ENCODE data around the gene MRPL54. TPM values are rescaled to one million over a fixed set of nuclear protein-coding genes. Genes with fewer than 3 reads are reported as not detected.

The MRPL54 gene
- total RNA-seq: 61.7 and 89.7 TPM in 2 replicates

DNA sequence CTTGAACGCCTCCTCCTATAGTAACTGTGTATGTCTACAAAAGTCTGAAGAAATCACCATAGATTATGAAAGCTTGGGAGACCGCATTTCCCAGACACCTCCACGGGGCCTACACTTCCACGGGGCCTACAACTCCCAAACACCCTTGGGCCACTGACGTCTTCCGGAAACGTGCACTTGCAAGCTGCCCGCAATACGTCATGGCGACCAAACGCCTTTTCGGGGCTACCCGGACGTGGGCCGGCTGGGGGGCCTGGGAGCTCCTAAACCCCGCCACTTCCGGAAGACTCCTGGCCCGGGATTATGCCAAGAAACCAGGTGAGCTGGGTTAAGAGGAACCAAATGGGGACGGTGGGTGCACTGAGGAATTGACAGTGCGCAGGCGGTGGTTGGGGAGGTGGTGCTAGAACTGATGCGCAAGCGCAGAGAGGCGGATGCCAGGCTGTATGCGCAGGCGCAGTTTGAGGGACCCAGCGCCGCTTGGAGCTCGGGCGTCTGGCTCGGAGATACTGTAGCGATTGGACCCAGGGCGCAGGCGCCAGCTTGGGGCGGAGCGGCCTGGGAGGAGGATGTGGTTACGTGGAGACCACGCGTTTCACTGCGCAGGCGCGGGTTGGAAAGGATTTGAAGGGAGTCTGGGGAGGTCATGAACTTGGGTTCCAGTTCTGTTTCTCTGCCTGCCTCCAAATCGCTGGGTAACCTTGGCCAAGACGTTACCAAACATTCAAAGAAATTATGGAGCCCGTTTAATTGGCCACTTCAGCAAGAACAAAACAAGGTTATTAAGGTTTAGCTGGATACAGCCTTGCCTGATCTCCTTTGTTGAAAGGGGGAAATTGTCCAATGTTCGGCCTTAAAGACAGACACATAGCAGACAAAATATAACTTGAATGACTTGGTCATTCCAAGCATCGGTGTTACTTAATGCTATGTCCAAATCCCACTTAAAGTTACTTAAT lies at the start of gene MRPL54:
TSS of gene MRPL54 (plus strand) at position 182 of the 959 bp plus-strand sequence. CDS start at position 201, 19 bp downstream.

DNA sequence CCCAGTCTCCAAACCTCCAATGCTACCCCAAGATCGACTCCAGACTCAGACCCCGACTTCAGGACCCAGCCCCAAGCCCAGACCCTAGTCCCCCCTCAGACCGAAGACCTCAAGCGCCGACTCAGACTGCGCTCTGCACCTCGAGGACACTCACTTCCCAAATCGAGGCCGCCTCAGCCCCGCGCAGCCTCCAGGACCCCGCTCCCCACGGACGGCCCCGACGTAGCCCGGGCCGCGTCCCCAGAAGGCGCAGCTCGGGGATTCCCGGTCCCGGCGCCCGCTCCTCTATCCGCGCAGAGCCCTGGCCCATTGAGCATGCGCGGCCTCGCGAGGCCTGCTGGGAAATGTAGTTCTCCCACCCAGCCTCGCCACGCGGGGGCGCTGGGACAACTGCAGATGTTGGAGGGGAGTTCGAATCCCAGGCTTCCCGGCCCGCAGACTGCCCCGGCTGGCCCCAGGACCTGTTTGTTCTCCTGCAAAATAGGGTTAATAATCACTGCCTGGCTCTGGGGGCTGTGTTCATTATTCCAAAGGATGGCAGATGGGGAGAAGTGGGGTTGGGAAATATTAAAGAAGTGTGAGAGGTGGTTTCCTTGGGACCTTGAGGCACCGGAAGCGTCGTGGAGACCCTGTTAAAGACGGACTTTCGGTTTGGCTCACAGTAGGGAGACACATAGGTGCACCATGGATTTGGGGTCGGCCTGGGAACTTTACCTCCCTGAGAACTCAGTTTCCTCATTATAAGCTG lies 926 bp upstream of the MRPL54 start, which contains the start of gene APBA3:
TSS of gene APBA3 (minus strand) at position 311 of the 748 bp plus-strand sequence. CDS start 1,428 bp downstream, outside the sequence.

DNA sequence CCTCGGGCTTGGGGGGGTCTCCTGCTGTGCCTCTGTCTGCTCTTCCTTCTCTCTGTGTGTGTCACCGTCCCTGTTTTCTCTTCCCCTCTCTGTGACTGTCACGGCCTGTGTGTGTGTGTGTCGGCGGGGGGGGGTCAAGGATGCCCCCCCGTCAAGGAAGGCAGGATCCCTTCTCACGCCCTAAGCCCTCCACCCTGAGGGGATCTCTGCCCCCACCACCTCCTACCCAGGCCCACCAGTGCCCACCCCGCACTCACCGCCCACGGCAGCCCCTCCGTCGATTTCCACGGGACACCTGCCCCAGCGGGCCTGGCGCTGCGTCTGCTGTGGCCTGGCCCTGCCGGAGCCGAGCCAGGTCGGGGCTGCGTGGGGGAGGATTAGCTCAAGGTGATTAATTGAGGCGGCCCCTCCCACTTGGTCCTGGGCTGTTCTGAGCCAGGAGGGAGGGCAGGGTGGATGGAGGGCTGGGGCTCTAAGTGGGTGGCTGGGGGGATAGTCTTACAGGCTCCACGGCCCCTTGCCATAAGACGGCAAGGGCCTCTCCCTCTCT lies 9.5 kb downstream of the MRPL54 start, which contains the start of gene RAX2:
TSS of gene RAX2 (minus strand) at position 323 of the 550 bp plus-strand sequence. CDS start 486 bp downstream, outside the sequence.

DNA sequence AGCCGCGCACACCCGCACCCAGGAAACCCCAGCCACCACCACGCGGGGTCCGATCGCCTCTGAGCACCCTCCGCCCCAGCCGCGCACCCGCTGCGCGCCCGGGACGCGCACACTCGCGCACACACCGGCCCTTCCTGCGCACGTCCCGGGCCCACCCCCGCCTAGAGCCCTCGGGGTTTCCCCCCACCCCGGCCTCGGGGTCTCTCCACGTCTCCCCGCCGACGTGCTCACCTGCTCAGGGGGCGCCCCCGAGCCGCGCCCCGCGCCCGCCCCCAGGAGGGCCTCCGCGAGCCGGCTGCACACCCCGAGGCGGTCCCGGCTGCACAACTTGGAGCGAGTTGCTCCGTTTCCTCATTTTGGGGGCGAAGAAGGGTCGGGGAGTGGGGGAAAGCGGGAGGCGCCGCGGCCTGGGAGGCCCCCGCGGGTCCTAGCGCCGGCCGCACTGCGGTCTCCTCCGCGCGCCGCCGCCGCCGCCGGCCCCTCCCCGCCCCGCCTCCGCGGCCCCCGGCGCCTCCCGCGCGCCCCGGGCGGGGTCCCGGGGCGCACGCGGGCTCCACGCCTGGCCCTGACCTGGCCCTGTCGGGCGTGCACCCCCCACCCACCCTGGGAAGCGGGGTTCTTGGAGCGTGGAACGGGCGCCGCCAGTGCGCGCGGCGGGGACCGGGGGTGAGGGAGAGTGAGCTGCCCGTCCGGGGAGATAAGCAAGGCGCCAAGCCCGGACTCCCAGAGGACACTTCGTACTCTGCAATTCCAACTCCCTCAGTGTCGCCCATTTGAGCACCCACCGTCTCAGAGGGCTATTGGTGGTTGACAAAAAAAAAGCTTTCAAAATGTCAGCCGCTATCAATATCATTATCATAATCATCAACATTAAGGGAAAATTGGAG lies 23.7 kb downstream of the MRPL54 start, which contains the start of gene MATK:
TSS of gene MATK (minus strand) at position 444 of the 887 bp plus-strand sequence. CDS start 1,246 bp downstream, outside the sequence.

Other genes starting within 250 kb of the MRPL54 start
- not detected in 2 replicates for gene TEKTIP1, start 223.5 kb upstream of the MRPL54 start, total RNA-seq
- gene MFSD12, start 205.1 kb upstream of the MRPL54 start, total RNA-seq: 74.6 and 79.3 TPM in 2 replicates
- 98.4 and 108 TPM in 2 replicates for gene HMG20B, start 189.7 kb upstream of the MRPL54 start, total RNA-seq
- gene GIPC3, start 177.2 kb upstream of the MRPL54 start, total RNA-seq: 0.30 and 0.32 TPM in 2 replicates
- gene TBXA2R, start 155.8 kb upstream of the MRPL54 start, total RNA-seq: 0.30 and 0.65 TPM in 2 replicates
- 29.2 and 40.1 TPM in 2 replicates for gene CACTIN, start 135.9 kb upstream of the MRPL54 start, total RNA-seq
- 17.2 and 19.8 TPM in 2 replicates for gene PIP5K1C, start 62.2 kb upstream of the MRPL54 start, total RNA-seq
- not detected in 2 replicates for gene TJP3, start 54.3 kb upstream of the MRPL54 start, total RNA-seq
- gene APBA3, start 990 bp upstream of the MRPL54 start, total RNA-seq: 16.9 and 22.0 TPM in 2 replicates
- gene RAX2, start 9.5 kb downstream of the MRPL54 start, total RNA-seq: not detected in 2 replicates
- gene MATK, start 23.7 kb downstream of the MRPL54 start, total RNA-seq: not detected in 2 replicates
- gene ZFR2, start 106.4 kb downstream of the MRPL54 start, total RNA-seq: not detected in 2 replicates
- not detected in 2 replicates for gene ATCAY, start 118.0 kb downstream of the MRPL54 start, total RNA-seq
- not detected in 2 replicates for gene NMRK2, start 170.4 kb downstream of the MRPL54 start, total RNA-seq
- gene DAPK3, start 208.4 kb downstream of the MRPL54 start, total RNA-seq: 200 and 204 TPM in 2 replicates
- gene EEF2, start 222.8 kb downstream of the MRPL54 start, total RNA-seq: 1,310 and 2,319 TPM in 2 replicates
- 17.9 and 24.2 TPM in 2 replicates for gene PIAS4, start 245.1 kb downstream of the MRPL54 start, total RNA-seq